Activated naive CD4-positive, alpha-beta T cell treated with anti-CD3 and anti-CD28 coated beads for 36 hours (primary cell): ENCODE results near the gene TBCEL. TPM values are rescaled to one million over a fixed set of nuclear protein-coding genes. Genes with fewer than 3 reads are reported as not detected.
"Not testable (repeated sequence)": the region's sequence is repeated elsewhere in the genome, so short reads cannot be mapped to it uniquely, and the experiment has no call there.

Source experiments
- CTCF ChIA-PET: fragments of 350-600 bp; sonication (Branson Sonifier 250); formaldehyde crosslinking; loops from one replicate; lab custom pipeline; 2021; ENCODE audit warnings: antibody characterized with exemption; lab: Charles Lee
- DNase-seq: peaks from one replicate; pipeline ENCODE4 v3.0.0-alpha.2; 2020
- H3K27ac Mint-ChIP-seq: one replicate; pipeline ENCODE4 v1.8.0; 2021; ENCODE audit warnings: mild to moderate bottlenecking, mixed read lengths
- H3K27me3 Mint-ChIP-seq: one replicate; pipeline ENCODE4 v1.8.0; 2021; ENCODE audit warnings: low read depth, mixed read lengths
- H3K36me3 Mint-ChIP-seq: one replicate; pipeline ENCODE4 v1.8.0; 2021; ENCODE audit warnings: low read depth, mixed read lengths
- H3K4me1 Mint-ChIP-seq: one replicate; pipeline ENCODE4 v1.8.0; 2021; ENCODE audit warnings: low read depth, mixed read lengths
- H3K4me3 Mint-ChIP-seq: one replicate; pipeline ENCODE4 v1.8.0; 2021; ENCODE audit warnings: mild to moderate bottlenecking, moderate library complexity, mixed read lengths
- H3K9me3 Mint-ChIP-seq: one replicate; pipeline ENCODE4 v1.8.0; 2021; ENCODE audit warnings: mixed read lengths
- intact Hi-C: fragments of 100-400 bp; cut with micrococcal nuclease; formaldehyde crosslinking; loops from one replicate; pipeline ENCODE4 v1.15.1; 2023
- total RNA-seq, 2 experiments: library from RNA; stranded (reverse); gene quantifications; one replicate each; pipeline ENCODE4 v1.2.3, GENCODE V29; 2021

Gene TBCEL
- total RNA-seq, 2 experiments from 2014 or later, result 5.2 to 5.3 TPM

- Mint-ChIP-seq H3K9me3 (no peaks in the 10 kb centered on the region), H3K4me3 (no peak overlapping the region), H3K4me1 (peaks cover 4% of the 10 kb centered on the region), H3K27me3 (peaks cover 4% of the 10 kb centered on the region), H3K36me3 (no peaks in the 10 kb centered on the region), H3K27ac (no peak overlapping the region)
- intact Hi-C loops, result no loop called here
- no peak for DNase-seq
- CTCF ChIA-PET, result interaction anchor here (2.0 kb wide), 1 partner anchor 12 kb away, joined by 6 read pairs; no protein-coding TSS in a partner anchor
Observed at GRCh38 chr11:120996973-120997372, 26.9 kb upstream of the TBCEL start.

- H3K27me3 Mint-ChIP-seq, result peaks cover 4% of the 10 kb centered on the region
- CTCF ChIA-PET, result no interaction called here
- H3K9me3 Mint-ChIP-seq, result no peaks in the 10 kb centered on the region
- no peak for DNase-seq
- intact Hi-C loops, result no loop called here
- H3K4me3 Mint-ChIP-seq, result no peak overlapping the region
- peaks cover 4% of the 10 kb centered on the region for H3K4me1 Mint-ChIP-seq
- no peak overlapping the region for H3K27ac Mint-ChIP-seq
- no peaks in the 10 kb centered on the region for H3K36me3 Mint-ChIP-seq
Observed at GRCh38 chr11:120998581-120998980, 25.3 kb upstream of the TBCEL start.

GRCh38 chr11:121004206-121004840, 19.6 kb upstream of the TBCEL start:
- no peak overlapping the region for H3K27ac Mint-ChIP-seq
- peaks cover 1% of the 10 kb centered on the region for H3K9me3 Mint-ChIP-seq
- CTCF ChIA-PET, result no interaction called here
- no peaks in the 10 kb centered on the region for H3K36me3 Mint-ChIP-seq
- H3K4me3 Mint-ChIP-seq, result no peak overlapping the region
- intact Hi-C loops, result no loop called here
- H3K27me3 Mint-ChIP-seq, result peaks cover 17% of the 10 kb centered on the region
- no peaks in the 10 kb centered on the region for H3K4me1 Mint-ChIP-seq
- no peak for DNase-seq

GRCh38 chr11:121006922-121007321, 17.0 kb upstream of the TBCEL start:
- no peak overlapping the region for H3K27ac Mint-ChIP-seq
- no peaks in the 10 kb centered on the region for H3K4me1 Mint-ChIP-seq
- H3K36me3 Mint-ChIP-seq, result no peaks in the 10 kb centered on the region
- H3K27me3 Mint-ChIP-seq, result peaks cover 17% of the 10 kb centered on the region
- peaks cover 1% of the 10 kb centered on the region for H3K9me3 Mint-ChIP-seq
- DNase-seq, result no peak
- intact Hi-C loops, result no loop called here
- H3K4me3 Mint-ChIP-seq, result no peak overlapping the region
- CTCF ChIA-PET, result no interaction called here

GRCh38 chr11:121008551-121008950, 15.4 kb upstream of the TBCEL start:
- Mint-ChIP-seq H3K9me3 (peaks cover 1% of the 10 kb centered on the region), H3K27me3 (peaks cover 17% of the 10 kb centered on the region), H3K36me3 (no peaks in the 10 kb centered on the region), H3K4me1 (no peaks in the 10 kb centered on the region), H3K27ac (no peak overlapping the region), H3K4me3 (no peak overlapping the region)
- DNase-seq, result no peak
- intact Hi-C loops, result no loop called here
- CTCF ChIA-PET, result interaction anchor here (0.7 to 1.3 kb wide), 3 partner anchors 13 to 186 kb away, joined by 3 read pairs; no protein-coding TSS in a partner anchor

GRCh38 chr11:121012091-121012490, 11.8 kb upstream of the TBCEL start:
- H3K4me1 Mint-ChIP-seq, result no peaks in the 10 kb centered on the region
- no peaks in the 10 kb centered on the region for H3K36me3 Mint-ChIP-seq
- CTCF ChIA-PET, result no interaction called here

GRCh38 chr11:121018746-121019145, 5.2 kb upstream of the TBCEL start:
- CTCF ChIA-PET, result interaction anchor here (1.6 kb wide), 1 partner anchor 176 kb away, joined by 4 read pairs; no protein-coding TSS in a partner anchor
- no peaks in the 10 kb centered on the region for H3K4me1 Mint-ChIP-seq

More at GRCh38 chr11:121012091-121012490, 11.8 kb upstream of the TBCEL start:
- intact Hi-C loops, result no loop called here
- no peak for DNase-seq
- Mint-ChIP-seq H3K4me3 (no peak overlapping the region), H3K27me3 (peaks cover 5% of the 10 kb centered on the region), H3K9me3 (no peaks in the 10 kb centered on the region), H3K27ac (no peak overlapping the region)

GRCh38 chr11:121021718-121022117, 2.2 kb upstream of the TBCEL start:
- H3K27ac Mint-ChIP-seq, H3K27me3 Mint-ChIP-seq, H3K36me3 Mint-ChIP-seq, intact Hi-C loops, H3K4me3 Mint-ChIP-seq, DNase-seq, H3K9me3 Mint-ChIP-seq: not testable (repeated sequence)
- CTCF ChIA-PET, result interaction anchor here (0.6 kb wide), 1 partner anchor 13 kb away, joined by 3 read pairs; no protein-coding TSS in a partner anchor
- peaks cover 14% of the 10 kb centered on the region for H3K4me1 Mint-ChIP-seq

More at GRCh38 chr11:121018746-121019145, 5.2 kb upstream of the TBCEL start:
- Mint-ChIP-seq H3K27ac (no peak overlapping the region), H3K27me3 (no peaks in the 10 kb centered on the region), H3K36me3 (no peaks in the 10 kb centered on the region), H3K4me3 (no peak overlapping the region), H3K9me3 (no peaks in the 10 kb centered on the region)
- no peak for DNase-seq
- intact Hi-C loops, result no loop called here

- DNase-seq, result no peak
- Mint-ChIP-seq H3K4me1 (peaks cover 17% of the 10 kb centered on the region), H3K36me3 (peaks cover under 1% of the 10 kb centered on the region), H3K27me3 (no peaks in the 10 kb centered on the region), H3K27ac (no peak overlapping the region), H3K4me3 (peak overlapping the region; percentile 83), H3K9me3 (no peaks in the 10 kb centered on the region)
- CTCF ChIA-PET, result interaction anchor here (0.6 kb wide), 1 partner anchor 26 kb away, joined by 3 read pairs; no protein-coding TSS in a partner anchor
- intact Hi-C loops, result loop anchor here (1.0 to 2.0 kb wide), 2 partner anchors 11 to 38 kb away; no protein-coding TSS in a partner anchor
Observed at GRCh38 chr11:121024989-121025388, 1.1 kb downstream of the TBCEL start.

- no peak overlapping the region for H3K27ac Mint-ChIP-seq
- no peak overlapping the region for H3K4me3 Mint-ChIP-seq
- no peaks in the 10 kb centered on the region for H3K27me3 Mint-ChIP-seq
- DNase-seq, result no peak
- intact Hi-C loops, result no loop called here
- H3K9me3 Mint-ChIP-seq, result no peaks in the 10 kb centered on the region
- CTCF ChIA-PET, result no interaction called here
- H3K36me3 Mint-ChIP-seq, result peaks cover 5% of the 10 kb centered on the region
- peaks cover 22% of the 10 kb centered on the region for H3K4me1 Mint-ChIP-seq
Observed at GRCh38 chr11:121029153-121029552, 5.3 kb downstream of the TBCEL start.

- no peaks in the 10 kb centered on the region for H3K27me3 Mint-ChIP-seq
- H3K4me1 Mint-ChIP-seq, result peaks cover 17% of the 10 kb centered on the region
- CTCF ChIA-PET, result no interaction called here
- DNase-seq, result no peak
- H3K9me3 Mint-ChIP-seq, result no peaks in the 10 kb centered on the region
- intact Hi-C loops, result no loop called here
- no peak overlapping the region for H3K27ac Mint-ChIP-seq
- H3K4me3 Mint-ChIP-seq, result no peak overlapping the region
- peaks cover 5% of the 10 kb centered on the region for H3K36me3 Mint-ChIP-seq
Observed at GRCh38 chr11:121029813-121030445, 6.0 kb downstream of the TBCEL start.

- peaks cover 19% of the 10 kb centered on the region for H3K4me1 Mint-ChIP-seq
- H3K4me3 Mint-ChIP-seq, result no peak overlapping the region
- no peaks in the 10 kb centered on the region for H3K27me3 Mint-ChIP-seq
- H3K36me3 Mint-ChIP-seq, result peaks cover 5% of the 10 kb centered on the region
- H3K27ac Mint-ChIP-seq, result no peak overlapping the region
- CTCF ChIA-PET, result no interaction called here
- no peaks in the 10 kb centered on the region for H3K9me3 Mint-ChIP-seq
- no peak for DNase-seq
- intact Hi-C loops, result no loop called here
Observed at GRCh38 chr11:121031167-121031566, 7.3 kb downstream of the TBCEL start.

GRCh38 chr11:121031648-121032047, 7.7 kb downstream of the TBCEL start:
- CTCF ChIA-PET, H3K27ac Mint-ChIP-seq, H3K36me3 Mint-ChIP-seq, H3K27me3 Mint-ChIP-seq, intact Hi-C loops, DNase-seq, H3K9me3 Mint-ChIP-seq, H3K4me3 Mint-ChIP-seq: not testable (repeated sequence)
- H3K4me1 Mint-ChIP-seq, result peaks cover 22% of the 10 kb centered on the region
